ENCODE results near the gene CNTNAP2. TPM values are rescaled to one million over a fixed set of nuclear protein-coding genes. Genes with fewer than 3 reads are reported as not detected.

Gene CNTNAP2
- total and polyA plus RNA-seq, 2 donors (not counting 1 experiment from before 2014, with no cell fraction given), result not detected

GRCh38 chr7:147646568-147646967 is 1530.0 kb downstream of the CNTNAP2 start:
- TF ChIP-seq CTCF (conservative IDR thresholded peaks at IDR 0.05 in 1 of 2, IDR thresholded peaks at IDR 0.05 in 1 of 2; ENCODE audit: low read depth in 1 of 2, low read length in 2 of 2) (no peak), EZH2 (IDR thresholded peaks at IDR 0.05; ENCODE audit: low read length, missing control alignments) (no peak)
- H3K4me3 ChIP-seq (replicated peaks in 1 of 4; ENCODE audit: control extremely low read depth in 1 of 4, insufficient read depth in 1 of 4, low read depth in 3 of 4, low read length in 4 of 4), result no peak overlapping the region
- no peak overlapping the region for H3K9ac ChIP-seq (ENCODE audit: insufficient read depth, low read length)
- H3K4me2 ChIP-seq (ENCODE audit: extremely low read depth, insufficient read depth, low read length), result no peak overlapping the region
- no peaks in the 10 kb centered on the region for H3K79me2 ChIP-seq (ENCODE audit: control insufficient read depth, insufficient read depth, low read length)
- no peaks in the 10 kb centered on the region for H3K36me3 ChIP-seq (ENCODE audit: control insufficient read depth, insufficient read depth, low read length)
- H3K9me3 ChIP-seq (ENCODE audit: control insufficient read depth, insufficient read depth, low read depth, low read length), result no peaks in the 10 kb centered on the region
- no peaks in the 10 kb centered on the region for H3K27me3 ChIP-seq (ENCODE audit: control insufficient read depth, insufficient read depth, low read length)
- DNase-seq (ENCODE audit: low read depth in 2 of 2), result no peak
- H4K20me1 ChIP-seq (ENCODE audit: control insufficient read depth, extremely low read depth, insufficient read depth, low read length), result no peaks in the 10 kb centered on the region
- H2AFZ ChIP-seq (ENCODE audit: low read length), result no peak overlapping the region
- H3K27ac ChIP-seq (ENCODE audit: insufficient read depth, low read length), result no peak overlapping the region
- no peaks in the 10 kb centered on the region for H3K4me1 ChIP-seq (ENCODE audit: control insufficient read depth, extremely low read depth, insufficient read depth, low read length)

- Histone ChIP-seq H4K20me1 (ENCODE audit: control insufficient read depth, extremely low read depth, insufficient read depth, low read length) (no peaks in the 10 kb centered on the region), H3K27ac (ENCODE audit: insufficient read depth, low read length) (no peak overlapping the region), H3K27me3 (ENCODE audit: control insufficient read depth, insufficient read depth, low read length) (no peaks in the 10 kb centered on the region), H3K36me3 (ENCODE audit: control insufficient read depth, insufficient read depth, low read length) (no peaks in the 10 kb centered on the region), H3K9ac (ENCODE audit: insufficient read depth, low read length) (no peak overlapping the region), H3K4me2 (ENCODE audit: extremely low read depth, insufficient read depth, low read length) (no peak overlapping the region), H2AFZ (ENCODE audit: low read length) (no peak overlapping the region), H3K9me3 (ENCODE audit: control insufficient read depth, insufficient read depth, low read depth, low read length) (no peaks in the 10 kb centered on the region), H3K4me3 (replicated peaks in 1 of 4; ENCODE audit: control extremely low read depth in 1 of 4, insufficient read depth in 1 of 4, low read depth in 3 of 4, low read length in 4 of 4) (no peak overlapping the region), H3K79me2 (ENCODE audit: control insufficient read depth, insufficient read depth, low read length) (no peaks in the 10 kb centered on the region), H3K4me1 (ENCODE audit: control insufficient read depth, extremely low read depth, insufficient read depth, low read length) (no peaks in the 10 kb centered on the region)
- no peak for TF ChIP-seq EZH2 (IDR thresholded peaks at IDR 0.05; ENCODE audit: low read length, missing control alignments)
- TF ChIP-seq CTCF (conservative IDR thresholded peaks at IDR 0.05 in 1 of 2, IDR thresholded peaks at IDR 0.05 in 1 of 2; ENCODE audit: low read depth in 1 of 2, low read length in 2 of 2), result no peak
- no peak for DNase-seq (ENCODE audit: low read depth in 2 of 2)
Measured at GRCh38 chr7:147650991-147651390, 1534.4 kb downstream of the CNTNAP2 start.

- no peak overlapping the region for H2AFZ ChIP-seq (ENCODE audit: low read length)
- no peaks in the 10 kb centered on the region for H3K36me3 ChIP-seq (ENCODE audit: control insufficient read depth, insufficient read depth, low read length)
- H3K27me3 ChIP-seq (ENCODE audit: control insufficient read depth, insufficient read depth, low read length), result no peaks in the 10 kb centered on the region
- TF ChIP-seq CTCF (conservative IDR thresholded peaks at IDR 0.05 in 1 of 2, IDR thresholded peaks at IDR 0.05 in 1 of 2; ENCODE audit: low read depth in 1 of 2, low read length in 2 of 2) (no peak), EZH2 (IDR thresholded peaks at IDR 0.05; ENCODE audit: low read length, missing control alignments) (no peak)
- no peaks in the 10 kb centered on the region for H3K9me3 ChIP-seq (ENCODE audit: control insufficient read depth, insufficient read depth, low read depth, low read length)
- H3K4me2 ChIP-seq (ENCODE audit: extremely low read depth, insufficient read depth, low read length), result no peak overlapping the region
- H3K4me3 ChIP-seq (replicated peaks in 1 of 4; ENCODE audit: control extremely low read depth in 1 of 4, insufficient read depth in 1 of 4, low read depth in 3 of 4, low read length in 4 of 4), result no peak overlapping the region
- H3K27ac ChIP-seq (ENCODE audit: insufficient read depth, low read length), result no peak overlapping the region
- no peak for DNase-seq (ENCODE audit: low read depth in 2 of 2)
- H3K9ac ChIP-seq (ENCODE audit: insufficient read depth, low read length), result no peak overlapping the region
- no peaks in the 10 kb centered on the region for H3K79me2 ChIP-seq (ENCODE audit: control insufficient read depth, insufficient read depth, low read length)
- no peaks in the 10 kb centered on the region for H4K20me1 ChIP-seq (ENCODE audit: control insufficient read depth, extremely low read depth, insufficient read depth, low read length)
- no peaks in the 10 kb centered on the region for H3K4me1 ChIP-seq (ENCODE audit: control insufficient read depth, extremely low read depth, insufficient read depth, low read length)
Measured at GRCh38 chr7:147651601-147652000, 1535.0 kb downstream of the CNTNAP2 start.

Measured in fibroblast of lung (primary cell).